Measurements from ENCODE around the gene ATP1A1. TPM values are rescaled to one million over a fixed set of nuclear protein-coding genes. Genes with fewer than 3 reads are reported as not detected.
A peak's percentile ranks its signal among the peaks of the same experiment; 100 is the strongest.

The ATP1A1 gene
- 74.6 and 83.9 TPM in 2 replicates for total RNA-seq (2014; rRNA removed)
- 128 TPM for polyA plus RNA-seq (2012)

- peak; percentile 78 for DNase-seq (ENCODE audit: low read depth)
Observed at GRCh38 chr1:116372651-116373430, at the start of gene ATP1A1. Gene ATP1A1, plus strand, starts transcription at chr1:116373244. Its CDS starts 268 bp downstream, at chr1:116373512.

- no peak for DNase-seq (ENCODE audit: low read depth)
Observed at GRCh38 chr1:116323491-116323890, 49.6 kb upstream of the ATP1A1 start.

DNA sequence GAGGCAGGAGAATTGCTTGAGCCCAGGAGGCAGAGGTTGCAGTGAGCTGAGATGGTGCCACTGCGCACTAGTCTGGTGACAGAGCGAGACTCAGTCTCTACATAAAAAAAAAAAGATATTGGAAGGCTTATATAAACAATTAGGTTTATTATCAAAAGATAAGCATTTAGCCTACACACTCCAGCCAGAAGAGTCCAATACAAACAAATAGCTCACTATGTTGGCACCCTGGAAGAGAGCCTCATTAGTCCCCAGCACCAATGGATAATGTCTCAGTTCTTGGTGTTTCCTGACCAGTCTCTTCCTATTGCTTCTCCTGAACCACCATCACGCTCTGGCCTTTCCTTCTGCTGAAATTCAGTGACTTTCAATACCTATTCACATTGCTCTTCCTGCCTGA is 48.6 kb upstream of the ATP1A1 start:
- DNase-seq (ENCODE audit: low read depth): no peak

DNA sequence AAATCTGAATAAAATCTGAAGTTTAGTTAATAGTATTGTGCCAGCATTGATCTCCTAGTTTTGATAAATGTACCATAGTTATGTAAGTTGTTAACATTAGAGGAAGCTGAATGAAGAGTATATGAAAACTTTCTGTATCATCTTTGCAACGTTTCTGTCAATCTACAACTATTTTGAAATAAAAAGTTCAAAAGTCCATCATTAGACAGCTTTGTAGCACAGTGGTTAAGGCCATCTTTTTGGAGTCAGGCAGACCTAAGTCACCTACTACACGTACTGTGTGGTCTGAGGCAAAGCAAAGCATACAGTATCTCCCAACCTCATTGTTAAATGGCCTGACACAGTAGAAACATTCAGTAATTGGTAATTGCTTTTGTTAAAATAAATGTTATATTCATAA is 47.9 kb upstream of the ATP1A1 start:
- no peak for DNase-seq (ENCODE audit: low read depth)

GRCh38 chr1:116325922-116326321 is 47.1 kb upstream of the ATP1A1 start:
- DNase-seq (ENCODE audit: low read depth): peak; percentile 8

GRCh38 chr1:116326486-116326885 is 46.6 kb upstream of the ATP1A1 start:
- no peak for DNase-seq (ENCODE audit: low read depth)

GRCh38 chr1:116328671-116329070 is 44.4 kb upstream of the ATP1A1 start:
- no peak for DNase-seq (ENCODE audit: low read depth)

GRCh38 chr1:116329524-116330341 is 43.3 kb upstream of the ATP1A1 start:
- DNase-seq (ENCODE audit: low read depth): no peak

DNA sequence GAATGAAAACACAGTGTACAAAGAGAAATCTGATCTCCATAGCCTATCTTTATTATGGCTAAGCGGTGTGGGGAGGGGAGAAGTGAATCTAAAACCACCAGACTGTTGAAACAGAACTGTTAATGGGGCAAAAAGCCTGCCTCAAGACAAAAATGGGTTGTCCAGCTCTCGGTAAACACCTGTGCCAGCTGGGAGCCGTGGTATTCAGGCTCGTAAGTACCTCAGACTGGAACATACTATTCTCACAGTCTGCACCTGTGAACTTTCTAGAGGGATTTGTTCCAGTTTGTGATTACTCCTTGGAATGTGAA is 42.7 kb upstream of the ATP1A1 start:
- DNase-seq (ENCODE audit: low read depth): no peak

DNA sequence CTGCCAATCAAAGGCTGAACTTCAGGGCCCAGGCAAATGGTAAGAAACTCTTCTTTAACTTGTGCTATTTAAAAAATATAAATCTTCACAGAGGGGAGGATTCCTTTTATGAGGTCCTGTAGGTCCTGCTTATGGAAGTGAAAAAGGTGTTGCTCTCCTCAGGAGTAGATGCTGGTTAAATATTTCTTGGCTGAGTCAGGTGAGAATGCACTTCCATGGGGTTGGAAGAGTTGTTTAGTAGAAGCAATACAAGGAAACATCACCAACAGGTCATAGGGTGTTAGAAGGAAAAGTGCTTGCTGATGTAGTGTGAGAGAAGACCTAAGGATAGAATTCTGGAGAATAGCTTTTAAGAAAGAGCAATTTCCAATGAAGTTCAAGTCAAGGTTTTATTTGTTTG is 42.2 kb upstream of the ATP1A1 start:
- no peak for DNase-seq (ENCODE audit: low read depth)

GRCh38 chr1:116331523-116331922 is 41.5 kb upstream of the ATP1A1 start:
- DNase-seq (ENCODE audit: low read depth): no peak

GRCh38 chr1:116332451-116332850 is 40.6 kb upstream of the ATP1A1 start:
- DNase-seq (ENCODE audit: low read depth): no peak

DNA sequence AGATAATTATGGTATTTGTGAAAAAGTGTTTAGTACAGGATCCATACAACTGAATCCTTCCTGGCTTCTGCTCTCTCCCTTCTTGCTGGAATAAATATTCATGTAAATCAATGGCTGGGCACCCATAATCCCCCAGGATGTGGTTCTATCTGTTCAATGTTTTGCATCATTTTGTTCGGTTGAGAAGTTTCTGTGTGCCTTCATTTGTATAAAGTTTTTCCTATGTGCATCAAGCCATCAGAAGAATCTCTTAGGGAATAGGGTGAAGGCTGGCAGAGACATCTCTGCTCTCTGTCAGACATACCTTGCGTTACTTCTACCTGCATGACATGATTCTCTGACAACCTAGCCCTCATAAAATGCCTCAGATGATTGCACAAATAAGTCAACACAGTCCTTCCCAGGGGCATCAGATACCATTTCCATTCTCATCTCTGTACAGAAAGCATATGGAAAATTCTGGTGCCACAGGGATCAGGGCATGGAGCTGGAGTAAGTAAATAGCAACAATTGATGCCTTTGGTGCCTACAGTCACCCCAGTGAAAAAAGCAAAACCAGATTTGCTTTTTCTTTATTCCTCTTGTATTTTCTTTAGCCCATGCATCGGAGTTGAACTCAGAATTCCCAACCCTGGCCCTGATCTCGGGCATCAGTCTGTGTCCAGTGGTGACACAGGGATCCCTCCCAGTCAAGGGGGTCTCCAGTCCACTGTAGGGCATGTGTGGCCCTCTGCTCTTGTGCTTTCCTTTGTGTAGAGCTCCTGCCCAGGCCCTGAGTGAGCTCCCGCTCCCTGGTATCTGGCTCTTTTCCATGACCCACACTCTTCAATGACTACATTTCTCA is 39.7 kb upstream of the ATP1A1 start:
- no peak for DNase-seq (ENCODE audit: low read depth)

DNA sequence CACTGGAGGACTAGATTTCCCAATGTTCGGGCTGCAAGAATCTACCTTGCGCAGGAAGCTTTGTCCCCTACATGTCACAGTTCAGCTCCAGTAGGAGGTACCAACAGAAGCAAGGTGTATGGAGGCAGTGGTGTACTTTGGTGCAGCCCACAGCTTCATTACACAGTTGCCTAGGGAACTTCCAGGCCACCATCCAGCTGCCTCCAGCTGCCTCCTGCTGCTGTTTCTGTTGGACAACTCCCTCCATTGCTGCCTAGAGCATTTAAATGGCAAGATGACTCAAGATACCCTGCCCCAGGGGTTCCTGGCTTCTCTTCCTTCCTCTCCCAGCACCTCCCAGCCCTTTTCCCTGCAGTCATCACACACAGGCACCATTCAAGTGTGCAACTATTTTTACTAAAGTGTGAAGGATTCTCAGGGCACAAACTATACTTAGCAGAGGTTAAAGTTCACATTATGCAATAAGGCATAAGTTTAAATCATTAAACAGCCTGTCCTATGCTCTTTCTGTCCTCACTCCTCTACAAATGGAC is 39.0 kb upstream of the ATP1A1 start:
- peak; percentile 12 for DNase-seq (ENCODE audit: low read depth)

- no peak for DNase-seq (ENCODE audit: low read depth)
Observed at GRCh38 chr1:116334868-116335635, 38.0 kb upstream of the ATP1A1 start.

DNA sequence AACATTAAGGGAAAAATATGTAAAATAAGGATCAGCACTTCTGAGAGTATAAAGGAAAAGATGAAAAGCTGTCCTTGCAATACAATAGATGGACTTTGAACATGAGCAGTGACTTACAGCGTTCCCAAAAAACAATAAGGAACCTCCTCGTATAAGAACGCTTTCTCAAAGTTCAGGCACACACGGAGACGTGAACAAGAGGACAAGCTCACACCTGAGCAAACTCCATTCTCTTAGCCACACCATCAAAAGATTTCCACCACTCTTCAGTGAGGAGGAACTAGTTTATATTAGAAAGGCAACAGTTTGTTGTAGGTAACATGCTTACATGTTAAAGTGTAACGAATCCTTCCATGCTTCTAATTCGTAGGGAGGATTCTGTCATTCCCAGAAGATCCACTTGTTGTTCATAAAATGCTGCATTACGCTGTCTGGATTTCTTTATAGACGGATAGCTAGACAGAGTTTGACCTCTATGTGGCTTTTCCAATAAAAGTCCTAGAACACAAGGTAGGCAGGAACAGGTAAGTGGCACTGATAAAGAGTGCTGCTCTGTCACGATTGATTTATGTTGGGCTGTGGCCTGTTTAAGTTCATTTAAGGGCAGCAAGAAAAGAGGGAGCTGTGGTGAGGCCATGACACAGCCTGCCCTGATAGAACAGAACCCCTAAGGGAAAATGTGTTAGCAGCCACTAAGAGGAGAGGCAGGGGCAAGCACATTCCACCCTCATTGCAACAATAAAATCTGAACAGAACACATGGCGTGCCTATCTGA is 37.0 kb upstream of the ATP1A1 start:
- DNase-seq (ENCODE audit: low read depth): no peak

DNA sequence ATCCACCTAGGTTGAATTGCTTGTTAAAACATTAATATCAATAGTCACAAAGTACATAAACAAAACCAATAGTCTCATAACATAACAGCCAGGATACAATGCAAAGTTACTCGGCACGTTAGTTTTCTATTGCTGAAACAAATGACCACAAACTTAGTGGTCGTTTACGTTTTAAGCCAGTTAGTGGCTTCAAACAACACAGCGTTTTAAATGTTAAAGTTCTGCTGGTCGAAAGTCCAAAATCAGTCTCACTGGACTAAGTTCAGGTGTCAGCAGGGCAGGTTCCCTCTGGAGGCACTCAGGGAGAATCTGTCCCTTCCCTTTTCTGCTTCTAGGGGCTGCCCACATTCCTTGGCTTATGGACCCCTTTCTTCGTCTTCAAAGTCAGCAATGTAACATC is 35.6 kb upstream of the ATP1A1 start:
- no peak for DNase-seq (ENCODE audit: low read depth)

GRCh38 chr1:116338400-116338799 is 34.6 kb upstream of the ATP1A1 start:
- no peak for DNase-seq (ENCODE audit: low read depth)

- DNase-seq (ENCODE audit: low read depth): no peak
Observed at GRCh38 chr1:116340506-116341231, 32.4 kb upstream of the ATP1A1 start.

DNA sequence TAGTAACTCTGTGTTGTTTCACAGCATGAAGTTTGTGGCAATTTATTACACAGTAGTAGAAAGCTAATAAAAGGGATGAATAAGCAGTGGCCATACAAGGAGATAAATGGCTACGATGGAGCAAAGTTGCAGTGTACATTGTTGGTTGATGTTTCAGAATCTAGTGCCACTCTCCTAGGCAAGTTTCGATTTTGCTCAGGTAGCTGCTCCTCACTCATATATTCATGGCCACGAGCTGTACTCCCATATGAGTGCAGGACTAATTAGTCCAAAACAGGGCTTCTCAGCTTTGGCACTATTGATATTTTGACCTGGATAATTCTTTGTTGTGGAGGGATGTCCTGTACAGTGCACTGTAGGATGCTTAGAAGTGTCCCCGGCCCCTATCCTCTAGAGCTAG is 30.0 kb upstream of the ATP1A1 start:
- DNase-seq (ENCODE audit: low read depth): no peak
